Stomach (tissue), 4 donors: ENCODE results near the gene TIGD4.

ENCODE experiments used
- CTCF ChIP-seq, 7 experiments: fragments of 450-650 bp in 4 of 7; fragments of 200-600 bp in 3 of 7; sonication (generic) in 3 of 7; IDR thresholded peaks; one replicate each; pipeline ENCODE4 v1.5.1; 2016 to 2019; ENCODE audit warnings: antibody characterized with exemption in 7 of 7, control low read depth in 2 of 7, mild to moderate bottlenecking in 1 of 7
- EP300 ChIP-seq: sonication (generic); formaldehyde crosslinking; IDR thresholded peaks from one replicate; pipeline ENCODE4 v1.6.1; 2017; ENCODE audit warnings: antibody characterized with exemption
- POLR2A ChIP-seq, 4 donors: fragments of 450-650 bp; IDR thresholded peaks; one replicate each; pipeline ENCODE4 v1.6.1; 2016; ENCODE audit warnings: antibody characterized with exemption in 4 of 4, control low read depth in 2 of 4, mild to moderate bottlenecking in 1 of 4, moderate library complexity in 1 of 4

DNA sequence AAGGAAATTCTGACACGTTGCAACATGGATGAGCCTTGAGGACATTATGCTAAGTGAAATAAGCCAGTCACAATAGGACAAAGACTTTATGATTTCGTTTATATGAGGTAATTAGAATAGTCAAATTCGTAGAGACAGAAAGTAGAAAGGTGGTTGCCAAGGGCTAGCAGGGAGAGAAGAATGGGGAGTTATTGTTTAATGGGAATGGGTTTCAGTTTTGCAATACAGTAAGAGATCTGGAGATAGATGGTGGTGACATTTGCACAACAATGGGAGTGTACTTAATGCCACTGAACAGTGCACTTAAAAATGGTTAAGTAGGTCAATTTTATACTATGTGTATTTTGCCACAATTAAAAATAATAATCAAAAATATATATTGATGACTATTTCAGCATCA, 56.3 kb downstream of the TIGD4 start:
- TF ChIP-seq POLR2A (IDR thresholded peaks at IDR 0.05), result no peak
- no peak for TF ChIP-seq CTCF (IDR thresholded peaks at IDR 0.05)
- TF ChIP-seq EP300, result no peak
